GM20000 (cell line): ENCODE measurements around the gene ADGRB2.

Experiments used
- DNase-seq: peaks from one replicate; pipeline ENCODE4 v3.0.0; 2012; ENCODE audit warnings: low spot score
- TF ChIP-seq, protein P1 (sequence below): IDR thresholded peaks from 2 replicates; pipeline ENCODE4 v1.5.1; 2012; ENCODE audit warnings: mild to moderate bottlenecking, control low read depth; ENCODE audit errors: extremely low read depth, missing control alignments

Gene ADGRB2

DNA sequence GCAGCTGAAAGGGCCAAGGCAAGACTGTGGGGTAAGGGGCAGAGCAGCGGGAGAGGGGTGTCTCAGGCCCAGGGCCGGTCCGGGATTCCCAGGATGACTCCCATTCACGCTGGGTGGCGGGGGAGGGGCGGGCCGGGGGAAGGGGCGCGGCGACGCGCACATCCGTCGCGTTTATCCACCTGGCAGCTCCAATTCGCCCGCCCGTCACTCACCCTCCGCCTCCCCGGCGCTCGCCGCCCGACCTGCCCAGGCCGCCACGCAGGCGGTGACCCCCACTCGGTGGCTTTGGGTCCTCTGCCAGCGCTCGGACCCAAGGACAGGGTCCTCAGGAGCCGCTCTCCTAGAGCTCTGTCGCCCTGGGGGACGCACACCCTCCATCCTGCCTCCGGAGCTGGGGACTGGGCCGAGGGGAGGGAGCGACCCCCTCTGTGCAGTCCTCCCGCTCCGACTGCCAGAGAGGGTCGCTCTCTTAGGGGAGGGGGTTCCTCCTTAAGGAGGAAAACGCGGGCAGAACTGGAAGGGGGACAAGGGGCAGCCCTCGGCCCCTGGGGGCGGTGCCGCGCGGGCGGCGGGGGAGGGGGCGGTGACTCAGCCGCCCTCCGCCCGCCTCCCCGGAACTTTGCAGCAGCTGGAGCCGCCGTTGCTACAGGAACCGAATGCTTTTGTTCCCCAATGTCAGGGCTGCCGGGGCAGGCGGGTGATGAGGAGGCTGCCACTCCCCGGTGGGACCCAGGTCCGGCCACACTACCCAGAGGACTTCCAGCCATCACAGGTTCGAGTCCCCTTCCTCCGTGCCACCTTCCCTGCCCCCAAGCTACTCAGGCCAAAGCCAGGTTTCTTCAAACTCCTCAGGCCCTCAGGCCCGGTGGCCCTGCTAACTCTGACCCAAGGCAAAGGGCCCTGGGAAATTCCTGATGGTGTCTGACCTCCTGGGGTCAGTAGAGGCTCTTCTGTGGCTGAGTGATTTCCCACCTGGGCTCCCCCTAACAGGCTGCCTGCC lies 3.4 kb downstream of the ADGRB2 start:
- DNase-seq = peak; percentile 85
- TF ChIP-seq, protein P1, sequence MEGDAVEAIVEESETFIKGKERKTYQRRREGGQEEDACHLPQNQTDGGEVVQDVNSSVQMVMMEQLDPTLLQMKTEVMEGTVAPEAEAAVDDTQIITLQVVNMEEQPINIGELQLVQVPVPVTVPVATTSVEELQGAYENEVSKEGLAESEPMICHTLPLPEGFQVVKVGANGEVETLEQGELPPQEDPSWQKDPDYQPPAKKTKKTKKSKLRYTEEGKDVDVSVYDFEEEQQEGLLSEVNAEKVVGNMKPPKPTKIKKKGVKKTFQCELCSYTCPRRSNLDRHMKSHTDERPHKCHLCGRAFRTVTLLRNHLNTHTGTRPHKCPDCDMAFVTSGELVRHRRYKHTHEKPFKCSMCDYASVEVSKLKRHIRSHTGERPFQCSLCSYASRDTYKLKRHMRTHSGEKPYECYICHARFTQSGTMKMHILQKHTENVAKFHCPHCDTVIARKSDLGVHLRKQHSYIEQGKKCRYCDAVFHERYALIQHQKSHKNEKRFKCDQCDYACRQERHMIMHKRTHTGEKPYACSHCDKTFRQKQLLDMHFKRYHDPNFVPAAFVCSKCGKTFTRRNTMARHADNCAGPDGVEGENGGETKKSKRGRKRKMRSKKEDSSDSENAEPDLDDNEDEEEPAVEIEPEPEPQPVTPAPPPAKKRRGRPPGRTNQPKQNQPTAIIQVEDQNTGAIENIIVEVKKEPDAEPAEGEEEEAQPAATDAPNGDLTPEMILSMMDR = no peak

DNA sequence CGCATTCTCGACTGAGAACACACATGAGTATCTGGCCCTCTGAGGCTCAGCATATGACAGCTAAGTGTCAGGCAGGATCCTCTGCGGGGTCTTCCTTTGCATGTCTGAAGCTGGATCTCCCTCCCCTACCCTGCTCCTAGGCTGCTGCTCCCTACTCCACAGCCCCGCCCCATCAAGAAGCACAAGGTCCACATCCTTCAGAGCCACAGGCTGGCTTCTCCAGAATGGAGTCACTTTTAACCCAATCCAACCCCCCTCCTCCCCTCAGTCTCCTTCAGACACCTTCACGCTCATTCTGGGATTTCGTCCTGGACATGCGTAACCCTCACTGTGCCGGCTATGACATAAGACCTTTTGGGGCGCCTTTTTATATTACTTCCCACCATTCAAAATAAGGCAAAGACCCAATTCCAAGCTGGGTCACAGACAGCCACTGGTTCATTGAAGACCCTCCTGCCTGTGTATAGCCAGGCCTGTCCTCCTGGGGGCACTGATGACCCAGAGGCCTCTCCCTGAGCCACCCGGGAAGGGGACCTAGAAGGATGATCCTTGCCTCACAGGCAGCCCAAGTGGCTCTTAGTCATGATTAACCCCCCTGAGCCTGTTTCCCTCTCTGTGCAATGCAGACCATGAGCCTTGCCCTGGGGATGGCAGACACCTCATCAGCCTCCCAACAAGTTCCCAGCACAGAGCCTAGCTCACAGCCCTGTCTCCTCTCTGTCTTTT lies 4.7 kb downstream of the ADGRB2 start:
- no peak for DNase-seq

DNA sequence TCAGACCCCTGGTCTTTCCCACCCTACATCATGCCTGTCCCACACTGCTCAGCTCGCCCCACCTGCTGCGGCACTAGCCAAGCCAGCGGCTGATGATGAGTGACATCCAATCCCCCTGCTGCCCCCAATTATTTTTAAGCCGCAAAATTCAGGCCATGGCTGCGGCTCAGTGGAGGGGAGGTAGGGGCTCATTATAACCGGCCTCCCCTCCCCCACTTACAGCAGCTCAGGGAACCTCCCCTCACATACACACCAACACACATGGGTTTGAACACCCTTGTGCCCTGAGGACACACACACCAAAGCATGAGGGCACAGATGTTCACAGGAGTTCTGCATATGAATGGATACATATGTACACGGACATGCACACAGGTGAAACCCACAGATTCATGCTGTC lies 5.3 kb downstream of the ADGRB2 start:
- TF ChIP-seq, protein P1 = no peak

More for the DNA sequence above, 4.7 kb downstream of the ADGRB2 start:
- TF ChIP-seq, protein P1 = no peak

DNA sequence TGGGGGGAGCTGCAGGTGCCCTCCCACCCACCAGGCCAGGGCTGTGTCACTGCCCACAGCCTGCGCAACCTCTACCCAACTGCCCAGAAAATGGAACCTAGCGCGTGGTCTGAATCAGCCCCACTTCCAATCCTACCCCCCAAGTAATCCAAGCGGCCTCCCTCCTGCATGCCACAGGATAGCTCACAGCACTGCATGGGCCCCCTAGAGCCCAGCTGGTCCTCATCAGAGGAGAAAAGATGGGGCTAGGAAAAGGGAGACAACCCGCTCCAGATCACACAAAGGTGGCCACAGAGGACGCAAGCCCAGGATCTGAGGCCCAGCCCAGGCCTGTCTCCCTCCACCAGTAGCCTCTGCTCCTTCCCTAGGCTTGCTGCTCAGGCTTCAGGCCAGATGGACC lies 6.2 kb downstream of the ADGRB2 start:
- no peak for DNase-seq
- TF ChIP-seq, protein P1 = no peak

More for the DNA sequence above, 5.3 kb downstream of the ADGRB2 start:
- DNase-seq = no peak

DNA sequence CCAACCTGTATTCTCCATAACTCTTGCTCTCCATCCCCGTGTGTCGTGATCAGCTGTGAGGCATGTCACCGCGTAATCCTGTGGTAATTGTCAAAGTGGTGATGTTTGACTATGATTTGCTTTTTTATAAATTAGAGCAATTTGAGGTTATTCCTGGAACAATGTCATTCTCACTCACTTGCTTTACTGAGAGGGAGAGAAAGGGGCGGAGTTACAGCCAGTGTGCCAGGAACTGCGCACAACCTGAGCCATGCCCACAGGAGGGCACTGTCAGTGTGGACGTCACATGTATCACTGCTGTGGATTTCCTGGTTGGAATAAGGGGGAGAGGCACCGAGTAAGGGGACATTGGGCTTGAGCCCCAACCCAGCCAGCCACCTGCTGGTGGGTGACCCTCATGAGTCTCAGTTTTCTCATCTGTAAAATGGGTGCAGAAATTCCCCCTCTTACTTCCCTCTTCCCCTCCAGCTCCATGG lies 6.9 kb downstream of the ADGRB2 start:
- DNase-seq = no peak
- TF ChIP-seq, protein P1 = no peak

DNA sequence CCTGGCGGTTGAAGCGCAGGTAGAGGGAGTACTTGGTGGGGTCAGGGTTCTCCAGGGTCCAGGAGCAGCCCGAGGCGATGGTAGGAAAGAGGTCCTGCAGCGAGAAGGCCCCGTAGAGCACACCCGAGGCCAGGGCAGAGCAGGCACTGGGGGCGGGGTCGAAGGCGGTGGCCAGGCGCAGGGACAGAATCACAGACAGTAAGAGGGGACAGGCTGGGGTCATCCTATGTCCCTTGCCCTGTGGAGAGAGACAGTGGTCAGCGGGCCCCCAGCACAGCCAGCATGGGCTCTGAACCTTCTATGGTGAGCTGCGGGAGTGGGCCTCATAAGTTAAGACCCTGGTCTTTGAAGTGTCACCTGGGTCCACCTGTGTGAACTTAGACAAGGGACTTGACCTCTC lies 7.6 kb downstream of the ADGRB2 start:
- TF ChIP-seq, protein P1 = no peak
- no peak for DNase-seq

DNA sequence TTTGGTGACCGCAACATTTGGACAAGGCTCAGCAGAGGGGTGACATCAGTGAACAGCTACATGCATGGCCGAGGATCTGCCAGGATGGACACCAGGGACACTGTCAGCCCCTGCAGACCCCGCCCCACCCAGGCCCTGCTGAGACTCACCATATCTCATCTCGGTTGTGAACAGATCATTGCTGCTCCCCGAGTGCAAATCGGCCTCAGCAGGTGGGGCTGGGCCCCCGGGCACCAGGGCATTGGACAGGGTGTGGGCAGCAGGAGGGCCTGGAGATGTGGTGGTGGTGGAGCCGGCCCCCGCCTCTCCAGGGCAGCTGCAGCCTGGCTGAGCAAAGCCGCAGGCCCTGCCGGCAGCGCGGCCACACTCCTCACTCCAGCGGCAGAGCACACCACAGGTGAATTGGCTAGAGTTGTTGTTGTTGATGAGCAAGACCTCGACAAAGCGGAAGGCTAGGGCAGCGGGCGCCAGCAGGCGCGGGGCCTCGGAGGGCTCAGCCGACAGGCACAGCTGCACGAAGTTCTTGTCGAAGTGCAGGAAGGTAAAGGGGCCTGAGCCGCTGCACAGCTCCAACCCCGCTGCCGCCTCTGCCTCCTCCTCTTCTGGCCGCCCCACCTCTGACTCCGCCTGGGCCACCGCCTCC lies 8.2 kb downstream of the ADGRB2 start:
- no peak for DNase-seq
- TF ChIP-seq, protein P1 = no peak
